Measurements from ENCODE around the gene RBBP4. TPM values are rescaled to one million over a fixed set of nuclear protein-coding genes. Genes with fewer than 3 reads are reported as not detected.

Gene RBBP4
- total RNA-seq, 1 experiment from 2014 or later, result 279 TPM

DNA sequence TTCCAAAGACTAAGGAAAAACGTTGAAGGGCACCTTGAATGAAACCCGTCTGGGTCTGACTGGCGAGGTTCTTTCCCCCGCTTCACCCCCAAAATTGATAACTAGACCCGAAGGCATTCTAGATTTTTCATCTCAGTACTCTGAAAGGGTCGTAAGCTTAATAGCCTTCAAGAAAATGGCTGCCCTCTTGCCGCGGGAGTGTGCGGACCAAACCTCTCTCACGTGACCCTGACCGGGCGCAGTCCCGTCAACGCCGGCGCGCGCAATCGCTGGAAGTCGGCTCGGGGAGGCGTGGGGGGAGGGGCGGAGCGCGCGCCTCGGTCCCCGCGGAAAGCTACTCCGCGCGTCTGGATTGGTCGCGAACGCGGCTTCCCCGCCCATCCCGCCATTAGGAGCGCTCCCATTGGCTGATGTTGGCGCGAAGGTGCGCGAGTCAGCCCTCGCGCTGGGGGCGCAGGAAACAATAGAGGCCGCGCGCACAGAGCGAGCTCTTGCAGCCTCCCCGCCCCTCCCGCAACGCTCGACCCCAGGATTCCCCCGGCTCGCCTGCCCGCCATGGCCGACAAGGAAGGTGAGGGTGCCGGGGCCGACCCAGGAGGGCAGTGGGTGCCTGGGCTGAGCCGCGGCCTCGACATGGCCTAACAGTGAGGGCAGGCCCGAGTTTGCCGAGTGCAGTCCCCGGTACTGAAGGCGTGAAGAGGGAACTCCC, at the start of gene RBBP4 (continued):
- TF ChIP-seq, protein P1, sequence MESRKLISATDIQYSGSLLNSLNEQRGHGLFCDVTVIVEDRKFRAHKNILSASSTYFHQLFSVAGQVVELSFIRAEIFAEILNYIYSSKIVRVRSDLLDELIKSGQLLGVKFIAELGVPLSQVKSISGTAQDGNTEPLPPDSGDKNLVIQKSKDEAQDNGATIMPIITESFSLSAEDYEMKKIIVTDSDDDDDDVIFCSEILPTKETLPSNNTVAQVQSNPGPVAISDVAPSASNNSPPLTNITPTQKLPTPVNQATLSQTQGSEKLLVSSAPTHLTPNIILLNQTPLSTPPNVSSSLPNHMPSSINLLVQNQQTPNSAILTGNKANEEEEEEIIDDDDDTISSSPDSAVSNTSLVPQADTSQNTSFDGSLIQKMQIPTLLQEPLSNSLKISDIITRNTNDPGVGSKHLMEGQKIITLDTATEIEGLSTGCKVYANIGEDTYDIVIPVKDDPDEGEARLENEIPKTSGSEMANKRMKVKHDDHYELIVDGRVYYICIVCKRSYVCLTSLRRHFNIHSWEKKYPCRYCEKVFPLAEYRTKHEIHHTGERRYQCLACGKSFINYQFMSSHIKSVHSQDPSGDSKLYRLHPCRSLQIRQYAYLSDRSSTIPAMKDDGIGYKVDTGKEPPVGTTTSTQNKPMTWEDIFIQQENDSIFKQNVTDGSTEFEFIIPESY (IDR thresholded peaks at IDR 0.05; ENCODE audit: extremely low read depth, insufficient replicate concordance, low read length), result peak; percentile 73
- TF ChIP-seq, protein P2, sequence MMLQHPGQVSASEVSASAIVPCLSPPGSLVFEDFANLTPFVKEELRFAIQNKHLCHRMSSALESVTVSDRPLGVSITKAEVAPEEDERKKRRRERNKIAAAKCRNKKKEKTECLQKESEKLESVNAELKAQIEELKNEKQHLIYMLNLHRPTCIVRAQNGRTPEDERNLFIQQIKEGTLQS (IDR thresholded peaks at IDR 0.05), result no peak
- TF ChIP-seq SP1 (IDR thresholded peaks at IDR 0.05; ENCODE audit: low read depth) (peak; percentile 84), TCF7L2 (IDR thresholded peaks at IDR 0.05; ENCODE audit: borderline replicate concordance, extremely low read depth, insufficient read depth, insufficient read length) (no peak)

DNA sequence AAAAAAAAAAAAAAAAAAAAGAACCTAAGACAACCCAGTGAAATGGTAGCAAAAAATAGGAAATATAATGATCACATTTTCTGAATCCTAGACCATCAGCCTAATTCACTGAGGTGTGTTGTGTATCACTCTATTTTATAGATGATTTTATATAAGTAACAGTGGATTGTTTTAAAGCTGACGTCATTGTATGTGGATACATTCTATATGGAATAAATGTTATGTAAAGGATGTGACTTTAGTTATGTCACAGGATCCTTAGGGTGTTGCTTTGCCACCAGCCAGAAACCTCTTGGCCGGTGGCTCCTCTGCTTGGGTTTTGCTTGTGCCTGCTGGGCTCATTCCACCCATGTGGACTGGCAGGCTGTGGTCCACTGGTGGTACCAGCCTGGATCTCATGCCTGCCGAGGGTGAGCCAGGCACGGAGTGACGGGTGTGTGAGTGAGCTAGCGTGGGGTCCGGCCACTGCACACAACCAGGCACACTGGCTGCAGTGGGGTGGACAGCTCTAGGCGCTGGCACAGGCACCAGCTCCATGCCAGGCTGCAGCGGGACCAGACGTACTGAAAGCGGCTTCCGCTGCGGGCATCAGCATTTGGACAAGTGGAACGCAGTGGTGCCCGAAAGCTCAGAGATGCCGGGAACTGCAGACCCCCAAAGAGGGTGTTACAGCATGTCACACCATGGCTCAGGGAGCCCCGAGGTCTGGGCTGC, 45.1 kb upstream of the RBBP4 start:
- Histone ChIP-seq H3K27me3 (ENCODE audit: insufficient read depth, low read length) (no peaks in the 10 kb centered on the region), H3K9me2 (ENCODE audit: insufficient read depth) (no peaks in the 10 kb centered on the region), H3K27ac (ENCODE audit: low read depth, low read length) (no peak overlapping the region), H3K4me2 (ENCODE audit: low read length) (no peak overlapping the region), H3K9ac (ENCODE audit: low read length) (no peak overlapping the region), H3K4me3 (replicated peaks in 1 of 2; ENCODE audit: low read depth in 1 of 2, low read length in 2 of 2) (no peak overlapping the region), H3K79me2 (ENCODE audit: insufficient read depth, low read length) (no peaks in the 10 kb centered on the region), H3K9me3 (ENCODE audit: control insufficient read depth in 1 of 2, insufficient read depth in 1 of 2, low read depth in 1 of 2, low read length in 2 of 2) (no peaks in the 10 kb centered on the region), H3K4me1 (ENCODE audit: control insufficient read depth in 1 of 2, insufficient read depth in 2 of 2, low read length in 2 of 2) (no peaks in the 10 kb centered on the region), H3K36me3 (ENCODE audit: control insufficient read depth in 1 of 2, insufficient read depth in 2 of 2, low read length in 2 of 2) (no peaks in the 10 kb centered on the region), H4K20me1 (ENCODE audit: insufficient read depth) (no peaks in the 10 kb centered on the region), H2AFZ (ENCODE audit: low read depth, low read length, poor library complexity, severe bottlenecking) (no peak overlapping the region)
- ChIA-PET CTCF (no interaction called here), RAD21 (ENCODE audit: low non-redundant PET in 1 of 2, low total read pairs in 2 of 2, uncharacterized antibody in 2 of 2, unreplicated experiment in 2 of 2) (no interaction called here), POLR2A (no interaction called here)
- no TSS peak for BruUV-seq (replicated peaks)
- ATAC-seq, result no peak
- intact Hi-C loops (cut with micrococcal nuclease), result no loop called here
- DNase-seq (ENCODE audit: low read depth, low spot score), result no peak
- no peak for TF ChIP-seq ZFX (IDR thresholded peaks at IDR 0.05)
- TF ChIP-seq FOSL1 (IDR thresholded peaks at IDR 0.05; ENCODE audit: low read depth), result no peak
- TF ChIP-seq POLR2A (IDR thresholded peaks at IDR 0.05; ENCODE audit: borderline replicate concordance, extremely low read depth, insufficient read depth, insufficient read length), result no peak
- TF ChIP-seq EGR1 (IDR thresholded peaks at IDR 0.05; ENCODE audit: low read depth), result no peak
- no peak for TF ChIP-seq ELF1 (IDR thresholded peaks at IDR 0.05; ENCODE audit: borderline replicate concordance, low read depth)
- TF ChIP-seq, protein P3, sequence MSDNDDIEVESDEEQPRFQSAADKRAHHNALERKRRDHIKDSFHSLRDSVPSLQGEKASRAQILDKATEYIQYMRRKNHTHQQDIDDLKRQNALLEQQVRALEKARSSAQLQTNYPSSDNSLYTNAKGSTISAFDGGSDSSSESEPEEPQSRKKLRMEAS (IDR thresholded peaks at IDR 0.05), result no peak
- TF ChIP-seq, protein P4, sequence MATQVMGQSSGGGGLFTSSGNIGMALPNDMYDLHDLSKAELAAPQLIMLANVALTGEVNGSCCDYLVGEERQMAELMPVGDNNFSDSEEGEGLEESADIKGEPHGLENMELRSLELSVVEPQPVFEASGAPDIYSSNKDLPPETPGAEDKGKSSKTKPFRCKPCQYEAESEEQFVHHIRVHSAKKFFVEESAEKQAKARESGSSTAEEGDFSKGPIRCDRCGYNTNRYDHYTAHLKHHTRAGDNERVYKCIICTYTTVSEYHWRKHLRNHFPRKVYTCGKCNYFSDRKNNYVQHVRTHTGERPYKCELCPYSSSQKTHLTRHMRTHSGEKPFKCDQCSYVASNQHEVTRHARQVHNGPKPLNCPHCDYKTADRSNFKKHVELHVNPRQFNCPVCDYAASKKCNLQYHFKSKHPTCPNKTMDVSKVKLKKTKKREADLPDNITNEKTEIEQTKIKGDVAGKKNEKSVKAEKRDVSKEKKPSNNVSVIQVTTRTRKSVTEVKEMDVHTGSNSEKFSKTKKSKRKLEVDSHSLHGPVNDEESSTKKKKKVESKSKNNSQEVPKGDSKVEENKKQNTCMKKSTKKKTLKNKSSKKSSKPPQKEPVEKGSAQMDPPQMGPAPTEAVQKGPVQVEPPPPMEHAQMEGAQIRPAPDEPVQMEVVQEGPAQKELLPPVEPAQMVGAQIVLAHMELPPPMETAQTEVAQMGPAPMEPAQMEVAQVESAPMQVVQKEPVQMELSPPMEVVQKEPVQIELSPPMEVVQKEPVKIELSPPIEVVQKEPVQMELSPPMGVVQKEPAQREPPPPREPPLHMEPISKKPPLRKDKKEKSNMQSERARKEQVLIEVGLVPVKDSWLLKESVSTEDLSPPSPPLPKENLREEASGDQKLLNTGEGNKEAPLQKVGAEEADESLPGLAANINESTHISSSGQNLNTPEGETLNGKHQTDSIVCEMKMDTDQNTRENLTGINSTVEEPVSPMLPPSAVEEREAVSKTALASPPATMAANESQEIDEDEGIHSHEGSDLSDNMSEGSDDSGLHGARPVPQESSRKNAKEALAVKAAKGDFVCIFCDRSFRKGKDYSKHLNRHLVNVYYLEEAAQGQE (IDR thresholded peaks at IDR 0.05; ENCODE audit: low read depth), result no peak
- no peak for TF ChIP-seq POLR2AphosphoS5 (IDR thresholded peaks at IDR 0.05; ENCODE audit: low read depth, low read length)
- no peak for TF ChIP-seq JUND (IDR thresholded peaks at IDR 0.05)
- no peak for TF ChIP-seq TCF7L2 (IDR thresholded peaks at IDR 0.05; ENCODE audit: borderline replicate concordance, extremely low read depth, insufficient read depth, insufficient read length)
- TF ChIP-seq YY1 (IDR thresholded peaks at IDR 0.05; ENCODE audit: extremely low read depth, insufficient replicate concordance, low read depth, low read length), result no peak
- TF ChIP-seq EZH2 (IDR thresholded peaks at IDR 0.05), result no peak
- no peak for TF ChIP-seq SP1 (IDR thresholded peaks at IDR 0.05; ENCODE audit: low read depth)
- TF ChIP-seq, protein P1 (IDR thresholded peaks at IDR 0.05; ENCODE audit: extremely low read depth, insufficient replicate concordance, low read length), result no peak

Data from HCT116 (cell line).